ENCODE results near the gene ANXA11.
A peak's percentile ranks its signal among the peaks of the same experiment; 100 is the strongest.

DNA sequence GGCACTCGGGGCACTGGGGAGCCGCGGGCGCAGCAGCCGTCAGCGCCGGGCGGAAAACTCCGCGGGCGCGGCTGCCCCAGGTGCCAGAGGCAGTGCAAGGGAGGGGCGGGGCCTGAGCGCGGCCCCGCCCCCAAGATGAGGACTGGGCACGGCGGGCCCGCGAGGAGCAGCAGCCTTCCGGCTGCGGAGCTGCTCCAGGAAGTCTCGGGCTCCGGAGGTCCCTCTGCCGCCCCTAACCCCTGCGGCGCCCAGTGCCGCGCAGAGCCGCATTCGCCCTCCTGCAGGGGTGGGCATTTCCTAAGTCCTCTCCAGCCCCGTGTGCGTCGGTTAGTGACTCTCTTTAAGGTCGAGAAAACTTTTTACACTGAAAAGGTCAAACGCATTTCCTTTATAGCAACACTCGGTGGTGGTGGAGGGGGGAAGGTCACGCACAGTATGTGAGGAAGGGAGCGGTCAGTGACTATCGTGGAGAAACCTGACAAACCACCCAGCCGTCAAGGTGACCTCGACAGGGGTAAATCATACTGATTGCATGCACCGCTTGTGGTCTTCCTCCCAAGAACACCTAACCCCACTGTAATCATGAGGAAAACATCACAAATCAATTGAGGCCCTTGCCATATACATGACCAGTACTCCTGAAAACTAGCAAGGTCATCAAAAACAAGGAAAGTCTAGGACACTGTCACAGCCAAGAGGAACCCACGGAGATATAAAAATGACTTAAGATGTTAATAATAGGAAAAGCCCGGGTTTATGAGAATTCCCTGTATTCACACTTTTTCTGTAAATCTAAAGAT lies at the start of gene ANXA11:
- peak; percentile 83 for TF ChIP-seq POLR2A (IDR thresholded peaks at IDR 0.05; ENCODE audit: low read length)
- TF ChIP-seq GATA1 (IDR thresholded peaks at IDR 0.05; ENCODE audit: low read depth, low read length) = no peak
